GM23248 (cell line): ENCODE measurements around the gene FBXO8. TPM values are rescaled to one million over a fixed set of nuclear protein-coding genes. Genes with fewer than 3 reads are reported as not detected.

Experiments used
- DNase-seq: peaks from one replicate; pipeline ENCODE4 v3.0.0-alpha.2; 2015
- H2AFZ ChIP-seq: fragments of 200-600 bp; sonication (generic); 2 replicates; pipeline ENCODE4 v1.6.1; 2016; ENCODE audit warnings: antibody characterized with exemption
- H3F3A ChIP-seq: fragments of 200-600 bp; sonication (generic); 2 replicates; pipeline ENCODE4 v1.6.1; 2016; ENCODE audit warnings: mild to moderate bottlenecking, antibody characterized with exemption, mixed run types; ENCODE audit not compliant: insufficient read depth
- H3K27ac ChIP-seq: fragments of 200-600 bp; sonication (generic); 2 replicates; pipeline ENCODE4 v1.5.1; 2016; ENCODE audit warnings: mild to moderate bottlenecking
- H3K27me3 ChIP-seq: fragments of 200-600 bp; sonication (generic); replicated peaks from 2 replicates; pipeline ENCODE4 v1.6.1; 2016; ENCODE audit warnings: mild to moderate bottlenecking; ENCODE audit not compliant: insufficient read depth
- H3K36me3 ChIP-seq: fragments of 200-600 bp; sonication (generic); 2 replicates; pipeline ENCODE4 v1.6.1; 2016; ENCODE audit warnings: low read depth, mild to moderate bottlenecking
- H3K4me1 ChIP-seq: fragments of 200-600 bp; sonication (generic); 2 replicates; pipeline ENCODE4 v1.6.1; 2016; ENCODE audit warnings: mild to moderate bottlenecking; ENCODE audit not compliant: insufficient read depth
- H3K4me2 ChIP-seq: fragments of 200-600 bp; sonication (generic); one replicate; pipeline ENCODE4 v1.6.1; 2016; ENCODE audit warnings: mild to moderate bottlenecking; ENCODE audit not compliant: unreplicated experiment
- H3K4me3 ChIP-seq: fragments of 200-600 bp; sonication (generic); 2 replicates; pipeline ENCODE4 v1.5.1; 2016; ENCODE audit warnings: mild to moderate bottlenecking
- H3K79me2 ChIP-seq: fragments of 200-600 bp; sonication (generic); 2 replicates; pipeline ENCODE4 v1.6.1; 2016; ENCODE audit warnings: mild to moderate bottlenecking; ENCODE audit not compliant: insufficient read depth
- H3K9ac ChIP-seq: fragments of 200-600 bp; sonication (generic); 2 replicates; pipeline ENCODE4 v1.6.1; 2016; ENCODE audit warnings: mild to moderate bottlenecking
- H3K9me2 ChIP-seq: fragments of 200-600 bp; sonication (generic); 2 replicates; pipeline ENCODE4 v1.6.1; 2016; ENCODE audit warnings: mixed run types, mild to moderate bottlenecking, moderate library complexity; ENCODE audit not compliant: insufficient read depth
- H3K9me3 ChIP-seq: fragments of 200-600 bp; sonication (generic); one replicate; pipeline ENCODE4 v1.6.1; 2017; ENCODE audit warnings: low read depth
- H4K20me1 ChIP-seq: fragments of 200-600 bp; sonication (generic); 2 replicates; pipeline ENCODE4 v1.6.0; 2016; ENCODE audit not compliant: insufficient read depth
- EZH2 ChIP-seq: fragments of 200-600 bp; sonication (generic); IDR thresholded peaks from 2 replicates; pipeline ENCODE4 v1.6.1; 2018; ENCODE audit warnings: antibody characterized with exemption, mild to moderate bottlenecking; ENCODE audit not compliant: insufficient read depth, poor library complexity, severe bottlenecking
- EZH2phosphoT487 ChIP-seq: fragments of 200-600 bp; sonication (generic); IDR thresholded peaks from 2 replicates; pipeline ENCODE4 v1.6.1; 2018; ENCODE audit warnings: antibody characterized with exemption, moderate library complexity, mild to moderate bottlenecking, low read depth; ENCODE audit not compliant: insufficient read depth
- WGBS, 2 experiments: methylation state at CpG; one replicate each; pipeline ENCODE4 v1.1.6; 2015 to 2017; ENCODE audit warnings: low lambda C conversion rate in 2 of 2, low coverage in 1 of 2; ENCODE audit errors: missing lambda C conversion rate in 2 of 2; 5-methylcytosine and 5-hydroxymethylcytosine counted together
- in situ Hi-C: fragments of 300-500 bp; cut with MboI; formaldehyde crosslinking; loops from 2 replicates; pipeline ENCODE4 v1.15.0; 2020
- polyA plus RNA-seq: library from polyadenylated mRNA; unstranded; fragments of >200 nt; fragmentation: Nextera tagmentation; extraction: Ambion mirVana; gene quantifications from 2 replicates; pipeline ENCODE4 v1.2.1, GENCODE V29; 2016
- total RNA-seq: library from RNA; depleted of rRNA; stranded (reverse); fragments of >200 nt; shearing (Covaris generic); gene quantifications from 2 replicates; pipeline ENCODE4 v1.2.3, GENCODE V29; 2014; rRNA removed

FBXO8 gene
- total and polyA plus RNA-seq, 2 experiments from 2014 or later: 23.1 to 27.7 TPM

DNA sequence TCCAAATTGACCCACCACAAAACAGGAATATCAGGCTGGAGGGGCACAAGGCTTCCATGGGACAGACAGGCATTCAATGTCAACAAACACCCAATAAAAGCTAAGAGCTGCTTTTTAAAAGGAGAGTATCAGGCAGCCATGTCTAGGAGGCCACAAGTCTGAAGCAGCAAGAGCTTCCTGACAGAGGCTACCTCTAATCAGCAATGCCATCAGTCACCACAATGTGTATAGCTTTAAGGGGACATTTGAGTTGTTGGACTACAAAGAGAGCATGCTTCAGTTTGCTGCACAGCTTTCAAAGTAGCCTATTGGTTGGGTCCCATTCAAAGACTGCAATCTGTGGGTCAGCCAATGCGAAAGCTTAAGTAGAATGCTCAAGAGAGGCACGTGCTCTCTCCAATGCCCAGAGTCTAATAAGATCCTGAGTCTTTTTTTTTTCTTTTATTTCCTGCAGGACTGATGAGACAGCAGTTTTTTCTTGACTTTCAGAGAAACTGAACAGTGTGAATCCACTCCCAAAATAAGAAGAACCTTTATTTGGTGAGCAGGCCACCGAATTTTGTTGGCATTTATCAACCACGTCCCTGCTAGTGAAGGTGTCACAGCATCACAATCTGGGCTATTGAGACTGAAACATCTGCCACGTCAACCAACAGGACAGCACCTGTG is 92.5 kb downstream of the FBXO8 start:
- Histone ChIP-seq H3K9me3 (no peaks in the 10 kb centered on the region), H3K27ac (no peak overlapping the region), H3K4me1 (no peaks in the 10 kb centered on the region), H2AFZ (no peak overlapping the region), H3K4me2 (no peak overlapping the region), H4K20me1 (no peaks in the 10 kb centered on the region), H3K9ac (no peak overlapping the region), H3K27me3 (no peaks in the 10 kb centered on the region), H3K9me2 (no peaks in the 10 kb centered on the region; the same call in 1 of the 2 replicates), H3K79me2 (no peaks in the 10 kb centered on the region), H3K36me3 (no peaks in the 10 kb centered on the region), H3F3A (no peaks in the 10 kb centered on the region), H3K4me3 (no peak overlapping the region)
- DNase-seq: no peak
- TF ChIP-seq EZH2phosphoT487 (no peak), EZH2 (no peak)
- WGBS, 2 experiments: 82 to 90% methylated on average over 5 of the region's 5 CpGs
- in situ Hi-C loops: no loop called here

DNA sequence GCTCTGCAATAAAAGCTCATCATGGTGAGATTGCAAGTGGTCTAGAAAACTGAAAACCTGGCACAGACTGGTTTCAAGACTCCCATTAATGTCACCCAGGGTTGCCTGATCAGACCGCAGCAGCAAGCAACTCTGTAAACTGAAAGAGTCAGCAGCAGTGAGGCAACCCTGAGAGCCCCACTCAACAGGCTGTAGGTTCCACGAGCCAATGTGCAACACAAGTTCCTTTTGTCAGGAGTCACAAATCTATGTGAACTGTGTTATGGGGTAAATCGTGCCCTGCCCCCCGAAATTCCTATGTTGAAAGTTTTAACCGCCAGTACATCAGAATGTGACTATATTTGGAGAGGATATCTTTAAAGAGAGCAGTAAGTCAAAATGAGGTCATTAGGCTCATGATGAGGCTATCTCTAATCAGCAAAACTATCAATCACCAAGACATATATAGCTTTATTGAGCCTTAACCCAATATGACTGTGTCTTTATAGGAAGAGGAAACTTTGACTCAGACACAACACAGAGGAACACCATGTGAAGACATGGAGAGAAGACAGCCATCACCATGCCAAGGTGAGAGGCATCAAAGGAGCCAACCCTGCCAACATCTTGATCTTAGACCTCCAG is 94.0 kb downstream of the FBXO8 start:
- H3K4me2 ChIP-seq: no peak overlapping the region
- H4K20me1 ChIP-seq: no peaks in the 10 kb centered on the region
- H2AFZ ChIP-seq: no peak overlapping the region
- no peak for DNase-seq
- no peaks in the 10 kb centered on the region for H3K79me2 ChIP-seq
- H3K9me2 ChIP-seq: no peaks in the 10 kb centered on the region; the same call in 1 of the 2 replicates
- no peak overlapping the region for H3K4me3 ChIP-seq
- no peaks in the 10 kb centered on the region for H3F3A ChIP-seq
- H3K9me3 ChIP-seq: no peaks in the 10 kb centered on the region
- no peak for TF ChIP-seq EZH2phosphoT487
- TF ChIP-seq EZH2: no peak
- in situ Hi-C loops: no loop called here
- H3K4me1 ChIP-seq: no peaks in the 10 kb centered on the region
- H3K36me3 ChIP-seq: no peaks in the 10 kb centered on the region
- WGBS, 2 experiments: 58 to 63% methylated on average over 5 of the region's 5 CpGs
- H3K27ac ChIP-seq: no peak overlapping the region
- no peak overlapping the region for H3K9ac ChIP-seq
- H3K27me3 ChIP-seq: no peaks in the 10 kb centered on the region

Other genes with a start within 250 kb of the FBXO8 start
- 8.1 and 17.6 TPM in 2 replicates for gene CEP44, start 244 bp upstream of the FBXO8 start, total RNA-seq
- 6.0 and 6.1 TPM in 2 replicates for gene CEP44, start 244 bp upstream of the FBXO8 start, polyA plus RNA-seq
- gene HPGD, start 238.8 kb upstream of the FBXO8 start, total RNA-seq: not detected in 2 replicates
- not detected in 2 replicates for gene HPGD, start 238.8 kb upstream of the FBXO8 start, polyA plus RNA-seq